Stimulated activated CD4-positive, alpha-beta T cell treated with anti-CD3 and anti-CD28 coated beads, Interleukin-12 subunit alpha, Interleukin-12 subunit beta, amount 100 ng/mL, for 24 hours (primary cell): ENCODE measurements around the gene WSB2.

ENCODE experiments used
- DNase-seq, 2 experiments: peaks; one replicate each; pipeline ENCODE4 v3.0.0-alpha.2; 2020; ENCODE audit warnings: low read depth in 2 of 2

The WSB2 gene

DNA sequence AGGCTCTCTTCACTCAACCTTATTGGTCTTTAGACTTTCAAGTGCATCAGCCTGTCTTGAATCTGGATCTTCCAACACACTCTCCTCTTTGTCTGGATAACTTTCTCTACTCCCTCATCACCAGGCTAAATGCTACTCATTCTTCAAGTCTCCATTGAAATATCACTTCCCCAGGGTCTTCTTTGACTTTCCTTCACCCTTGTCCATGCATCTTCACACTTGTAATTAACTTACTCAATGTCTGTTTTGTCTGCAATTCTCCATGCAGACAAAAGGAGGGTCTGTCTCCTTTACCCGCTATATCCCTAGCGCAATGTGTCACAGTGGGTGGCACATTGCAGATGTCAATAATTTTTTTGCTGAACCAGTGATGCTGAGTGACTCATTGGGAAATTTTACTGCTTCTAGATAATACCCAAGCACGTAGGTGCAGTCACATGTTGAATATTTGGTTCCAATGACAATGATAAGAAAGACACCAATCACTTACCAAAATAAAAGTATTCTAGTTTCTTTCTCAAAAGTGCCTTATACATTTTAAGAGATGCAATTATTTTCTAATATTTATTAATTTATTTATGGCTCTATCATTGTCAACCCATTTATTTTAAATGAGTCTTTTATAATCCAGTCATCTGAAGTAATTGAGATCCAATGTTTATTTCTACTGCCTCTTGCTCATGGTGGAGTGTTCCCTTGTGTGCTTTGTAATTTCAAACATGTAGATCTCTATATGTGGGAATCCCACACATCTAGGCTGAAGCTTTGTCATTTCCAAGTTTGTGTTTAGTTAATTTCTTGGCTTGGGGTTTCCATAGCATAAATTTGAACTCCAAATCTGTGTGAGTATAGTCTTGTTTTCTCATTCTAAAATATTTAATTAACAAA is 66.2 kb downstream of the WSB2 start:
- DNase-seq, result no peak

GRCh38 chr12:117986705-117987469 is 74.1 kb downstream of the WSB2 start:
- no peak for DNase-seq

DNA sequence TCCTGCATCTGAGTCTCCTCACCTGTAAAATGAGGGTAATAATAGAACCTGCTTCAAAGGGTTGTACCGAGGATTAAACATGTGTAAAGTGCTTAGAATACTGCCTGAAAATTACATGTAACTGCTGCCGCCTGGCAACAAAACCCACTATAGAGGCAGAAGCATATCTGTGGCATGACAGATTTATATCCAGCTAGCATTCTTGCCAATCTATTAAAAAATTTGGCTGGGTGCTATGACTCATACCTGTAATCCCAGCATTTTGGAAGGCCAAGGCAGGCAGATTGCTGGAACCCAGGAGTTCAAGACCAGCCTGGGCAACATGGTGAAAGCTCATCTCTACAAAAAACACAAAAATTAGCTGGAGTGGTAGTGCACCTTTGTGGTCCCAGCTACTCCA is 75.8 kb downstream of the WSB2 start:
- no peak for DNase-seq
